ENCODE data around the gene CRYL1. TPM values are rescaled to one million over a fixed set of nuclear protein-coding genes. Genes with fewer than 3 reads are reported as not detected.

Gene CRYL1
- total and polyA plus RNA-seq, 2 of the 8 experiments (the other 6 are each of a cell fraction or from before 2014, with no cell fraction given), result 1.9 to 6.4 TPM

DNA sequence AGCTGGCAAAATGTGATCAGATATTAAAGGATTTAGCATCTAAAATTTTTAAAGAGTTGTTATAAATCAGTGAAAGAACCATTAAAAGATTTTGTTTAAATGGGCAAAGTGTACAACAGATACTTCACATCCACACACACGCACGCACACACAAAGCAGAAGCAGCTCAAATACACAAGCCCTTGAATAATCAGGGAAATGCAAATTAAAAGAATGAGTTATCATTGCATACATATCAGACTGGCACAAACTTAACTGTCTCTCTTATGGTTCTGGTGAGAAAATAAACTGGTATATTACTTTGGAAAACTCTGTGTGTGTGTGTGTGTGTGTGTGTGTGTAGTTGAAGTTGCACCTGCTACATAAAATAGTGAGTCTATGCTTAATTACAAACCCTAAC, 59.3 kb downstream of the CRYL1 start (continued):
- TF ChIP-seq, protein P1, sequence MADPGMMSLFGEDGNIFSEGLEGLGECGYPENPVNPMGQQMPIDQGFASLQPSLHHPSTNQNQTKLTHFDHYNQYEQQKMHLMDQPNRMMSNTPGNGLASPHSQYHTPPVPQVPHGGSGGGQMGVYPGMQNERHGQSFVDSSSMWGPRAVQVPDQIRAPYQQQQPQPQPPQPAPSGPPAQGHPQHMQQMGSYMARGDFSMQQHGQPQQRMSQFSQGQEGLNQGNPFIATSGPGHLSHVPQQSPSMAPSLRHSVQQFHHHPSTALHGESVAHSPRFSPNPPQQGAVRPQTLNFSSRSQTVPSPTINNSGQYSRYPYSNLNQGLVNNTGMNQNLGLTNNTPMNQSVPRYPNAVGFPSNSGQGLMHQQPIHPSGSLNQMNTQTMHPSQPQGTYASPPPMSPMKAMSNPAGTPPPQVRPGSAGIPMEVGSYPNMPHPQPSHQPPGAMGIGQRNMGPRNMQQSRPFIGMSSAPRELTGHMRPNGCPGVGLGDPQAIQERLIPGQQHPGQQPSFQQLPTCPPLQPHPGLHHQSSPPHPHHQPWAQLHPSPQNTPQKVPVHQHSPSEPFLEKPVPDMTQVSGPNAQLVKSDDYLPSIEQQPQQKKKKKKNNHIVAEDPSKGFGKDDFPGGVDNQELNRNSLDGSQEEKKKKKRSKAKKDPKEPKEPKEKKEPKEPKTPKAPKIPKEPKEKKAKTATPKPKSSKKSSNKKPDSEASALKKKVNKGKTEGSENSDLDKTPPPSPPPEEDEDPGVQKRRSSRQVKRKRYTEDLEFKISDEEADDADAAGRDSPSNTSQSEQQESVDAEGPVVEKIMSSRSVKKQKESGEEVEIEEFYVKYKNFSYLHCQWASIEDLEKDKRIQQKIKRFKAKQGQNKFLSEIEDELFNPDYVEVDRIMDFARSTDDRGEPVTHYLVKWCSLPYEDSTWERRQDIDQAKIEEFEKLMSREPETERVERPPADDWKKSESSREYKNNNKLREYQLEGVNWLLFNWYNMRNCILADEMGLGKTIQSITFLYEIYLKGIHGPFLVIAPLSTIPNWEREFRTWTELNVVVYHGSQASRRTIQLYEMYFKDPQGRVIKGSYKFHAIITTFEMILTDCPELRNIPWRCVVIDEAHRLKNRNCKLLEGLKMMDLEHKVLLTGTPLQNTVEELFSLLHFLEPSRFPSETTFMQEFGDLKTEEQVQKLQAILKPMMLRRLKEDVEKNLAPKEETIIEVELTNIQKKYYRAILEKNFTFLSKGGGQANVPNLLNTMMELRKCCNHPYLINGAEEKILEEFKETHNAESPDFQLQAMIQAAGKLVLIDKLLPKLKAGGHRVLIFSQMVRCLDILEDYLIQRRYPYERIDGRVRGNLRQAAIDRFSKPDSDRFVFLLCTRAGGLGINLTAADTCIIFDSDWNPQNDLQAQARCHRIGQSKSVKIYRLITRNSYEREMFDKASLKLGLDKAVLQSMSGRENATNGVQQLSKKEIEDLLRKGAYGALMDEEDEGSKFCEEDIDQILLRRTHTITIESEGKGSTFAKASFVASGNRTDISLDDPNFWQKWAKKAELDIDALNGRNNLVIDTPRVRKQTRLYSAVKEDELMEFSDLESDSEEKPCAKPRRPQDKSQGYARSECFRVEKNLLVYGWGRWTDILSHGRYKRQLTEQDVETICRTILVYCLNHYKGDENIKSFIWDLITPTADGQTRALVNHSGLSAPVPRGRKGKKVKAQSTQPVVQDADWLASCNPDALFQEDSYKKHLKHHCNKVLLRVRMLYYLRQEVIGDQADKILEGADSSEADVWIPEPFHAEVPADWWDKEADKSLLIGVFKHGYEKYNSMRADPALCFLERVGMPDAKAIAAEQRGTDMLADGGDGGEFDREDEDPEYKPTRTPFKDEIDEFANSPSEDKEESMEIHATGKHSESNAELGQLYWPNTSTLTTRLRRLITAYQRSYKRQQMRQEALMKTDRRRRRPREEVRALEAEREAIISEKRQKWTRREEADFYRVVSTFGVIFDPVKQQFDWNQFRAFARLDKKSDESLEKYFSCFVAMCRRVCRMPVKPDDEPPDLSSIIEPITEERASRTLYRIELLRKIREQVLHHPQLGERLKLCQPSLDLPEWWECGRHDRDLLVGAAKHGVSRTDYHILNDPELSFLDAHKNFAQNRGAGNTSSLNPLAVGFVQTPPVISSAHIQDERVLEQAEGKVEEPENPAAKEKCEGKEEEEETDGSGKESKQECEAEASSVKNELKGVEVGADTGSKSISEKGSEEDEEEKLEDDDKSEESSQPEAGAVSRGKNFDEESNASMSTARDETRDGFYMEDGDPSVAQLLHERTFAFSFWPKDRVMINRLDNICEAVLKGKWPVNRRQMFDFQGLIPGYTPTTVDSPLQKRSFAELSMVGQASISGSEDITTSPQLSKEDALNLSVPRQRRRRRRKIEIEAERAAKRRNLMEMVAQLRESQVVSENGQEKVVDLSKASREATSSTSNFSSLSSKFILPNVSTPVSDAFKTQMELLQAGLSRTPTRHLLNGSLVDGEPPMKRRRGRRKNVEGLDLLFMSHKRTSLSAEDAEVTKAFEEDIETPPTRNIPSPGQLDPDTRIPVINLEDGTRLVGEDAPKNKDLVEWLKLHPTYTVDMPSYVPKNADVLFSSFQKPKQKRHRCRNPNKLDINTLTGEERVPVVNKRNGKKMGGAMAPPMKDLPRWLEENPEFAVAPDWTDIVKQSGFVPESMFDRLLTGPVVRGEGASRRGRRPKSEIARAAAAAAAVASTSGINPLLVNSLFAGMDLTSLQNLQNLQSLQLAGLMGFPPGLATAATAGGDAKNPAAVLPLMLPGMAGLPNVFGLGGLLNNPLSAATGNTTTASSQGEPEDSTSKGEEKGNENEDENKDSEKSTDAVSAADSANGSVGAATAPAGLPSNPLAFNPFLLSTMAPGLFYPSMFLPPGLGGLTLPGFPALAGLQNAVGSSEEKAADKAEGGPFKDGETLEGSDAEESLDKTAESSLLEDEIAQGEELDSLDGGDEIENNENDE (IDR thresholded peaks at IDR 0.05; ENCODE audit: insufficient replicate concordance, low read length), result no peak
- TF ChIP-seq, protein P2, sequence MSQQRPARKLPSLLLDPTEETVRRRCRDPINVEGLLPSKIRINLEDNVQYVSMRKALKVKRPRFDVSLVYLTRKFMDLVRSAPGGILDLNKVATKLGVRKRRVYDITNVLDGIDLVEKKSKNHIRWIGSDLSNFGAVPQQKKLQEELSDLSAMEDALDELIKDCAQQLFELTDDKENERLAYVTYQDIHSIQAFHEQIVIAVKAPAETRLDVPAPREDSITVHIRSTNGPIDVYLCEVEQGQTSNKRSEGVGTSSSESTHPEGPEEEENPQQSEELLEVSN (IDR thresholded peaks at IDR 0.05), result no peak
- TF ChIP-seq SUZ12 (IDR thresholded peaks at IDR 0.05; ENCODE audit: low read length), result no peak
- TF ChIP-seq SIN3A (conservative IDR thresholded peaks at IDR 0.05 in 1 of 2, IDR thresholded peaks at IDR 0.05 in 1 of 2; ENCODE audit: low read depth in 1 of 2, low read length in 2 of 2), result no peak
- no peak for TF ChIP-seq POLR2AphosphoS5 (IDR thresholded peaks at IDR 0.05; ENCODE audit: low read depth, low read length)
- no peak for TF ChIP-seq CEBPB (IDR thresholded peaks at IDR 0.05; ENCODE audit: low read depth, low read length)
- no peak for TF ChIP-seq EZH2 (IDR thresholded peaks at IDR 0.05; ENCODE audit: low read depth, low read length, severe bottlenecking)
- no peak for TF ChIP-seq BACH1 (IDR thresholded peaks at IDR 0.05; ENCODE audit: low read length)
- no peak for TF ChIP-seq SAP30 (IDR thresholded peaks at IDR 0.05; ENCODE audit: insufficient read depth, insufficient replicate concordance, low read length)
- no peak for TF ChIP-seq HDAC2 (IDR thresholded peaks at IDR 0.05; ENCODE audit: borderline replicate concordance in 1 of 2, low read depth in 2 of 2, low read length in 2 of 2)
